ENCODE measurements around the gene FRYL. TPM values are rescaled to one million over a fixed set of nuclear protein-coding genes. Genes with fewer than 3 reads are reported as not detected.
"Not testable (repeated sequence)": the region's sequence is repeated elsewhere in the genome, so short reads cannot be mapped to it uniquely, and the experiment has no call there.

The FRYL gene
- total RNA-seq, 2 donors from 2014 or later = 104 to 120 TPM

DNA sequence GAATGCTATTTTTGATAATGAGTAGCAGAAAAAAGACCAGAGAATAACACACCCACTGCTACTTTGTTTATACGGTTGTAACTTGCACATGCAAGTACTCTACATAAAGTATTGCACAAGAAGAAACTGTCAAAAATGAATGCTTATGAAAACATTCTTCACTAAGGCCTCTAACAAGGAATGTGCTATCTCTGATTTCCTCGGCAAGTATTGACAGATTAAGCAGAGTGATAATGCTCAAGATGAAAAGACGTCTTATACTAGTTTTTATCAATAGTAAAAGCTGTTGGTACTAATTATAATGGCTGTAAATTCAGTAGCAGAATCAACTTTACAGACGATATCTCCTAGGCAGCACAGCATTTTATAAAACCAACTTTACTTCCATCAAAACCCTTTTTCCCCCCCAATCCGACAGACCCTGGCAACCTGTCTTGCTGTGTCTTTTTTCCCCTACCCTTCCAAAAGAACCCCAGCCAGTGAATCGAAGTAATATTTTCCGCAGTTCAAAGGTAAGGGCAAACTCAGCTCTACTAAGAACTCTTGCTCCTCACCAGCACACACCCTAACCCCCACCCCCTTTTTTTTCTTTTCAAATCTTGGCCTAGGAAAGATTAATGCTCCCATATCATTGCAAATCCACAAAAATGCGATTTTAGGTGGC, 1.5 kb downstream of the FRYL start:
- Mint-ChIP-seq H3K4me1 (peaks cover 35% of the 10 kb centered on the region), H3K4me3 (peak overlapping the region; percentile 99), H3K27ac (peak overlapping the region; percentile 96), H3K36me3 (ENCODE audit: low read depth) (no peaks in the 10 kb centered on the region), H3K27me3 (no peaks in the 10 kb centered on the region)
- DNase-seq = no peak
- no peaks in the 10 kb centered on the region for H3K9me3 ChIP-seq (ENCODE audit: control insufficient read depth, low read length, poor library complexity, severe bottlenecking)
- no peak for ATAC-seq

DNA sequence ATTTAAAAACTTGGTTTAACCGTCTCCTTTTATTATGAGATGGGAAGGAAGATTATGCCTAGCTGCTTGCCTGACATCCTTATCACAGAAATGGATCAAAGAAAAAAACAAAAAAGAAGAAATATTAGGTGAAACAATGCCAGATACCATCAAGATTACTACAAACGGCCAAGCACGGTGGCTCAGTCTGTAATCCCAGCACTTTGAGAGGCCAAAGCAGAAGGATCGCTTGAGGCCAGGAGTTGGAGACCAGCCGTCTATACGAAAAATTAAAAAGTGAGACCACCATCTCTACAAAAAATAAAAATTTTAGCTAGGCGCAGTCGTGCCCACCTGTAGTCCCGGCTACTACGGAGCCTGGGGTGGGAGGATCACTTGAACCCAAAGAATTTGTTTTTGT, 2.3 kb downstream of the FRYL start:
- no peaks in the 10 kb centered on the region for H3K27me3 Mint-ChIP-seq
- H3K36me3 Mint-ChIP-seq (ENCODE audit: low read depth) = no peaks in the 10 kb centered on the region
- peak overlapping the region; percentile 96 for H3K27ac Mint-ChIP-seq
- H3K9me3 ChIP-seq (ENCODE audit: control insufficient read depth, low read length, poor library complexity, severe bottlenecking) = no peaks in the 10 kb centered on the region
- DNase-seq = no peak
- H3K4me1 Mint-ChIP-seq = peaks cover 42% of the 10 kb centered on the region
- peak overlapping the region; percentile 67 for H3K4me3 Mint-ChIP-seq
- ATAC-seq = no peak

- no peak for ATAC-seq
- Mint-ChIP-seq H3K27me3 (no peaks in the 10 kb centered on the region), H3K4me3 (peak overlapping the region; percentile 33), H3K36me3 (ENCODE audit: low read depth) (no peaks in the 10 kb centered on the region), H3K4me1 (peaks cover 44% of the 10 kb centered on the region), H3K27ac (peak overlapping the region; percentile 62)
- H3K9me3 ChIP-seq (ENCODE audit: control insufficient read depth, low read length, poor library complexity, severe bottlenecking) = no peaks in the 10 kb centered on the region
- DNase-seq = no peak
These were observed 5.0 kb downstream of the FRYL start for GRCh38 chr4:48774760-48775710.

GRCh38 chr4:48772556-48772955, 7.5 kb downstream of the FRYL start:
- H3K9me3 ChIP-seq (ENCODE audit: control insufficient read depth, low read length, poor library complexity, severe bottlenecking) = no peaks in the 10 kb centered on the region
- H3K27ac Mint-ChIP-seq = no peak overlapping the region

GRCh38 chr4:48767055-48767929, 12.8 kb downstream of the FRYL start:
- Mint-ChIP-seq H3K27me3 (no peaks in the 10 kb centered on the region), H3K36me3 (ENCODE audit: low read depth) (no peaks in the 10 kb centered on the region), H3K27ac (peak overlapping the region; percentile 14), H3K4me3 (peak overlapping the region; percentile 15), H3K4me1 (peaks cover 42% of the 10 kb centered on the region)
- DNase-seq (no peak), ATAC-seq (no peak)
- H3K9me3 ChIP-seq (ENCODE audit: control insufficient read depth, low read length, poor library complexity, severe bottlenecking) = no peaks in the 10 kb centered on the region

More at GRCh38 chr4:48772556-48772955, 7.5 kb downstream of the FRYL start:
- Mint-ChIP-seq H3K36me3 (ENCODE audit: low read depth) (no peaks in the 10 kb centered on the region), H3K4me3 (no peak overlapping the region), H3K27me3 (no peaks in the 10 kb centered on the region), H3K4me1 (peaks cover 46% of the 10 kb centered on the region)
- no peak for DNase-seq
- no peak for ATAC-seq

DNA sequence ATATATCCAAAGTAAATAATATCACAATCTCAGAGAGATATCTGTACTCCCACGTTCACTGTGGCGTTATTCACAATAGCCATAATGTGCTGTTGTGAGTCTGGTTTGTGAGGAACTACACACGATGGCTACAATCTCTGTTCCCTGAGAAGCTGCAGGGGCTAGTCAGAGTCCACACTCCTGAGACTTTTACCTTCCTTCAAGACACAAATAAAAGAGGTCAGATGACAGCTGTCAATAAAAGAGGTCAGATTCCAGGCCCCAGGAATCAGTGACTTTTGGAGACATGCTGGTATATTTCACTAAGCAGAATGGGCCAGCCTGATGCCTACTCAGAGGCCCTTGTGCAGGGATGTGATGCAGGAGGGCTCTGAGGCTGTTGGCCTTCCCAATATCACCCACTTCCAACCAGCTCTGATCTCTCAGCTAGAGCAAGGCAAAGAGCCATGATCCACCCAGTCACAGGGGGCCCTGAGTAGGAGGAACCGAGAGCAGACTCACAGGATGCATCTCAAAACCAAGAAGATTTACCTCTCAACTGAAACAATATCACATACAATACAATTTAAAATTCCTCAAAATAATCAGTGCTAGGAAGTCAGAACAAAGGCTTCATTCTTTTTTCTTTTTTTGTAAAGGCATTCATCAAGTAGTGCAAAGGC, 13.8 kb downstream of the FRYL start:
- no peaks in the 10 kb centered on the region for H3K27me3 Mint-ChIP-seq
- DNase-seq = no peak
- peak overlapping the region; percentile 37 for H3K27ac Mint-ChIP-seq
- peaks cover 40% of the 10 kb centered on the region for H3K4me1 Mint-ChIP-seq
- no peaks in the 10 kb centered on the region for H3K9me3 ChIP-seq (ENCODE audit: control insufficient read depth, low read length, poor library complexity, severe bottlenecking)
- H3K4me3 Mint-ChIP-seq = peak overlapping the region; percentile 19
- no peaks in the 10 kb centered on the region for H3K36me3 Mint-ChIP-seq (ENCODE audit: low read depth)
- ATAC-seq = no peak

DNA sequence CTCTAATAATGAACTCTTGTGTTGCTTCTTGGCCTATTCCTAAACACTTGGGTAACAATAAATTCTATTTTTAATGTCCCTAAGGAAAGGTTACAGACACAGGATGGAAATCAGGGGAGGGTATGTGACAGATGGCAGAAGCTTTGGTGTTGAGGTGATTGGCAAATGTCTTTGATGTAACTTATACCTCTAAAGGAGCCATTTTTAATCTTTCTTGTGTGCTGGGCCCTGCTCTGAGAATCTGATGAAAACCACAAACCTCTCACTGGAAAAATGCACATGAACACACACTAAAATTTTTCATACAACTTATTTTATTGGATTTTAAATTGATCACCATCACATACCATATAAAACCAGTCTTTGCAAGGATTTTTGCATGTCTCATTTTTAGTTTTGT, 17.7 kb downstream of the FRYL start:
- Mint-ChIP-seq H3K27ac (no peak overlapping the region), H3K4me3 (no peak overlapping the region), H3K27me3 (no peaks in the 10 kb centered on the region), H3K4me1 (peaks cover 28% of the 10 kb centered on the region), H3K36me3 (ENCODE audit: low read depth) (no peaks in the 10 kb centered on the region)
- ATAC-seq (no peak), DNase-seq (no peak)
- H3K9me3 ChIP-seq (ENCODE audit: control insufficient read depth, low read length, poor library complexity, severe bottlenecking) = no peaks in the 10 kb centered on the region

DNA sequence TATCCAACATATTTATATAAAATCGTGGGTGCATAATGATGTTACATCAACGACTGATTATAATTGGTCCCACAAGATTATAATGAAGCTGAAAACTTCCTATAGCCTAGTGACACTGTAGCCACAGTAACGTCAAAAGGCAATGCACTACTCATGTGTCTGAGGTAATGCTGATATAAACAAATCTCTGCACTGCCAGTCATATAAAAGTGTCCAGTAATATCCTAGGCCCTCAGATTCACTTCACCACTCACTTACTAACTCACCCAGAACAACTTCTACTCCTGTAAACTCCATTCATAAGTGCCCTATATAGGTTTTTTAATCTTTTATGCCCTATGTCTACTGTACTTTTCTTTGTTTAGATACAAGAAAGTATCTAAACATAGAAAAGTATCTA, 18.8 kb downstream of the FRYL start:
- ATAC-seq (no peak), DNase-seq (no peak)
- Mint-ChIP-seq H3K27me3 (no peaks in the 10 kb centered on the region), H3K27ac (no peak overlapping the region), H3K36me3 (ENCODE audit: low read depth) (peaks cover 1% of the 10 kb centered on the region), H3K4me3 (no peak overlapping the region), H3K4me1 (peaks cover 29% of the 10 kb centered on the region)
- no peaks in the 10 kb centered on the region for H3K9me3 ChIP-seq (ENCODE audit: control insufficient read depth, low read length, poor library complexity, severe bottlenecking)

DNA sequence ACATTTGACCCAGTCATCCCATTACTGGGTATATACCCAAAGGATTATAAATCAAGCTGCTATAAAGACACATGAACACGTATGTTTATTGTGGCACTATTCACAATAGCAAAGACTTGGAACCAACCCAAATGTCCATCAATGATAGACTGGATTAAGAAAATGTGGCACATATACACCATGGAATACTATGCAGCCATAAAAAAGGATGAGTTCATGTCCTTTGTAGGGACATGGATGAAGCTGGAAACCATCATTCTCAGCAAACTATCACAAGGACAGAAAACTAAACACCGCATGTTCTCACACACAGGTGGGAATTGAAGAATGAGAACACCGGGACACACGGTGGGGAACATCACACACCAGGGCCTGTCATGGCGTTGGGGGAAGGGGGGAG, 21.4 kb downstream of the FRYL start:
- peaks cover 22% of the 10 kb centered on the region for H3K4me1 Mint-ChIP-seq

GRCh38 chr4:48756689-48757220, 23.3 kb downstream of the FRYL start:
- no peak for DNase-seq
- no peaks in the 10 kb centered on the region for H3K27me3 Mint-ChIP-seq
- H3K9me3 ChIP-seq (ENCODE audit: control insufficient read depth, low read length, poor library complexity, severe bottlenecking) = no peaks in the 10 kb centered on the region
- H3K36me3 Mint-ChIP-seq (ENCODE audit: low read depth) = peaks cover 6% of the 10 kb centered on the region
- H3K4me3 Mint-ChIP-seq = no peak overlapping the region
- peaks cover 33% of the 10 kb centered on the region for H3K4me1 Mint-ChIP-seq
- ATAC-seq = no peak
- H3K27ac Mint-ChIP-seq = no peak overlapping the region

More for the DNA sequence above, 21.4 kb downstream of the FRYL start:
- not testable (repeated sequence) for DNase-seq; H3K4me3 Mint-ChIP-seq; H3K9me3 ChIP-seq (ENCODE audit: control insufficient read depth, low read length, poor library complexity, severe bottlenecking); ATAC-seq; H3K27me3 Mint-ChIP-seq; H3K36me3 Mint-ChIP-seq (ENCODE audit: low read depth); H3K27ac Mint-ChIP-seq

- H3K4me1 Mint-ChIP-seq = peaks cover 43% of the 10 kb centered on the region
- H3K9me3 ChIP-seq (ENCODE audit: control insufficient read depth, low read length, poor library complexity, severe bottlenecking) = no peaks in the 10 kb centered on the region
- ATAC-seq (no peak), DNase-seq (no peak)
- no peak overlapping the region for H3K4me3 Mint-ChIP-seq
- no peak overlapping the region for H3K27ac Mint-ChIP-seq
- no peaks in the 10 kb centered on the region for H3K27me3 Mint-ChIP-seq
- peaks cover 6% of the 10 kb centered on the region for H3K36me3 Mint-ChIP-seq (ENCODE audit: low read depth)
These were observed 24.8 kb downstream of the FRYL start for GRCh38 chr4:48755281-48755680.

- H3K4me1 Mint-ChIP-seq = peaks cover 48% of the 10 kb centered on the region
These were observed 26.9 kb downstream of the FRYL start for GRCh38 chr4:48753159-48753558.

More at GRCh38 chr4:48753159-48753558, 26.9 kb downstream of the FRYL start:
- Mint-ChIP-seq H3K4me3 (no peak overlapping the region), H3K27me3 (no peaks in the 10 kb centered on the region), H3K27ac (peak overlapping the region; percentile 93), H3K36me3 (ENCODE audit: low read depth) (peaks cover 6% of the 10 kb centered on the region)
- H3K9me3 ChIP-seq (ENCODE audit: control insufficient read depth, low read length, poor library complexity, severe bottlenecking) = no peaks in the 10 kb centered on the region
- no peak for ATAC-seq
- no peak for DNase-seq
